HL-60 (cell line): ENCODE data around the gene RPH3AL.

Experiments
- DNase-seq, 2 experiments: peaks; one replicate each; pipeline ENCODE4 v3.0.0-alpha.2; 2010 to 2020; ENCODE audit warnings: low read depth in 1 of 2, low spot score in 1 of 2
- H3K27ac ChIP-seq: fragments of 250-450 bp; sonication (Bioruptor Pico); replicated peaks from 2 replicates; pipeline ENCODE4 v1.5.1; 2020; ENCODE audit warnings: mild to moderate bottlenecking, moderate library complexity
- H3K27me3 ChIP-seq: fragments of 250-450 bp; sonication (Bioruptor Pico); 2 replicates; pipeline ENCODE4 v1.5.1; 2021; ENCODE audit warnings: mild to moderate bottlenecking, moderate library complexity; ENCODE audit not compliant: insufficient read depth, poor library complexity, severe bottlenecking
- H3K4me3 ChIP-seq: replicated peaks from 2 replicates; pipeline ENCODE4 v1.5.1; 2011; ENCODE audit warnings: mild to moderate bottlenecking, control low read depth, low read length; ENCODE audit not compliant: insufficient read depth
- CTCF ChIP-seq: IDR thresholded peaks from one replicate; pipeline ENCODE4 v1.5.1; 2011; ENCODE audit warnings: low read length, control low read depth, inconsistent platforms; ENCODE audit not compliant: insufficient read depth
- GABPA ChIP-seq: IDR thresholded peaks from 2 replicates; pipeline ENCODE4 v1.6.1; 2012; ENCODE audit warnings: low read depth
- POLR2AphosphoS5 ChIP-seq: IDR thresholded peaks from 2 replicates; pipeline ENCODE4 v1.6.1; 2012; ENCODE audit warnings: low read depth
- REST ChIP-seq: IDR thresholded peaks from 2 replicates; pipeline ENCODE4 v1.6.1; 2012; ENCODE audit warnings: low read depth; ENCODE audit not compliant: insufficient replicate concordance
- SPI1 ChIP-seq: IDR thresholded peaks from 2 replicates; pipeline ENCODE4 v1.6.1; 2012; ENCODE audit warnings: low read depth, mild to moderate bottlenecking, borderline replicate concordance

Gene RPH3AL

GRCh38 chr17:323181-323580, 29.4 kb downstream of the RPH3AL start:
- DNase-seq: no peak
- H3K4me3 ChIP-seq: no peak overlapping the region
- H3K27ac ChIP-seq: no peak overlapping the region
- TF ChIP-seq SPI1: no peak
- no peaks in the 10 kb centered on the region for H3K27me3 ChIP-seq

GRCh38 chr17:322006-322780, 30.4 kb downstream of the RPH3AL start:
- Histone ChIP-seq H3K27me3 (no peaks in the 10 kb centered on the region), H3K4me3 (no peak overlapping the region), H3K27ac (no peak overlapping the region)
- no peak for DNase-seq
- TF ChIP-seq SPI1: no peak
- no peak for TF ChIP-seq GABPA
- TF ChIP-seq REST: no peak
- TF ChIP-seq CTCF: no peak
- no peak for TF ChIP-seq POLR2AphosphoS5

GRCh38 chr17:321386-321941, 31.1 kb downstream of the RPH3AL start:
- TF ChIP-seq POLR2AphosphoS5 (no peak), SPI1 (no peak), REST (no peak)
- DNase-seq: no peak
- no peaks in the 10 kb centered on the region for H3K27me3 ChIP-seq

GRCh38 chr17:320809-321385, 31.7 kb downstream of the RPH3AL start:
- no peak for TF ChIP-seq POLR2AphosphoS5
- no peak for TF ChIP-seq REST
- no peak for TF ChIP-seq GABPA
- TF ChIP-seq SPI1: no peak
- TF ChIP-seq CTCF: no peak
- H3K27ac ChIP-seq: no peak overlapping the region
- no peak overlapping the region for H3K4me3 ChIP-seq
- no peaks in the 10 kb centered on the region for H3K27me3 ChIP-seq
- no peak for DNase-seq

More at GRCh38 chr17:321386-321941, 31.1 kb downstream of the RPH3AL start:
- Histone ChIP-seq H3K27ac (no peak overlapping the region), H3K4me3 (no peak overlapping the region)
